ENCODE data around the gene OR5AN1.
"Not testable (repeated sequence)": the region's sequence is repeated elsewhere in the genome, so short reads cannot be mapped to it uniquely, and the experiment has no call there.

Gene OR5AN1

GRCh38 chr11:59358595-59358994 is at the start of gene OR5AN1:
Gene OR5AN1 (plus strand): TSS chr11:59358895. CDS start chr11:59364459, 5,564 bp downstream.
- no peak for DNase-seq

DNA sequence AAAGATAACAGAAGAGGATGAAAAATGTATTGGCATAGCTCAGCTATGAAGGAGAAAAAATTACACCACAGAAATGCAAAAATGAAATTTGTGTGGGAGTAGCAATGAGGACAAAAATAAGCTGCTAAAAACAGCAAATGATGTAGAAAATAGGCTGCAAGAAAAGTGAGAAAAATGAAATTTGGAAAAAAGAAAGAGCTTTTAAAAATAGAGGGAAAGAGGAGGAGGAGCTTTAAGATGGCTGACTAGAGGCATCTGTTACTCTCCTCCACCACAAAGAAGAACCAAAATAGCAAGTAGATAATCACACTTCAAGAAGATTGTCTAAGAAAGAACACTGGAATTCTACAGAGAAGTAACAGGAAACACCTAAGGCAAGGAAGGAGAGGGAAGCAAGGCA is 23.7 kb upstream of the OR5AN1 start:
- DNase-seq: no peak

- no peak for DNase-seq
These were observed 22.5 kb upstream of the OR5AN1 start for GRCh38 chr11:59336176-59336575.

DNA sequence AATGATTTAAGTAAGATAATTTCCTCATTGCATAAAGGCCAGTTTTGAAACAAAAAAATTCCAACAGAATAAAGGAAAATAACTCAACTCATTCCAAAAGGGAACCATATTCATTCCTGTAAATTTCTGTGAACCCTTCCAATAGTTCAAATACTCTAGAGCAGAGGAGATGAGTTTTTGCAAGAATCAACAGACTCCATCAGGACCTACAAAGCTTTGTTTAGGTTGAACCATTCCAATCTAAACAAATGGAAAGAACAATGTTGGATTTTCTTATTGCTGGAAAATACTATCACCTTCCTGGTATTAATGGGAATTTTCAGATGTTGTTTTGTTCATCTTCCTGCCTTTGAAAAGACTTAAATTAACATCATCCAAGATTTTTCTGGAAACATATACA is 21.8 kb upstream of the OR5AN1 start:
- DNase-seq: no peak

DNA sequence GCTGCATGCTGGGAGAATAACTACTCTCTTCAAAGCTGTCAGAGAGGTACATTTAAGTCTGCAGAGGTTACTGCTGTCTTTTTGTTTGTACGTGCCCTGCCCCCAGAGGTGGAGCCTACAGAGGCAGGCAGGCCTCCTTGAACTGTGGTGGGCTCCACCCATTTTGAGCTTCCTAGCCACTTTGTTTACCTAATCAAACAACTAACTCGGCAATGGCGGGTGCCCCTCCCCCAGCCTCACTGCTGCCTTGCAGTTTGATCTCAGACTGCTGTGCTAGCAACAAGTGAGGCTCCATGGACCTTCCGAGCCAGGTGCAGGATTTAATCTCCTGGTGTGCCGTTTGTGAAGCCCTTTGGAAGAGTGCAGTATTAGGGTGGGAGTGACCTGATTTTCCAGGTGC is 9.0 kb upstream of the OR5AN1 start:
- DNase-seq: not testable (repeated sequence)

- no peak for DNase-seq
These were observed 3.5 kb upstream of the OR5AN1 start for GRCh38 chr11:59355226-59355625.

DNA sequence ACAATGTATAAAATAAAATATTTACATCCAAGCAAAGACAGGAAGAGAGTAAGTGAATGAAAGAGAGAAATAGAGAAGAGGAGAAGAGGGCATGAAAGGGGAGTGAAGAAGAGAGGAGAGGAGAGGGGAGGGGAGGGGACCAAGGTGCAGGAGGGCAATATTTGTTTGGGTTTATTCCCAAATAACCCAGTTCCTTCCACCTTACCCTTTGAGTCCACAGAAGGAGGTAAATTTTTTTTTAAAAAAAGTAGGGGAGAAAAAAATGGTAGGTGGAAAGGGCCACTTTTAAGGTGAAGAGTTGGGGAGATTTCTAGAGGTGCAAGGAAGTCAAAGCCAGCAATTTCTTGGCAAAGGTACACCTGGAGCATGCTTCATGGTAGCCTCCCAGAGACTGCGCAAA is 2.1 kb upstream of the OR5AN1 start:
- DNase-seq: no peak

- DNase-seq: no peak
These were observed 675 bp upstream of the OR5AN1 start for GRCh38 chr11:59358020-59358419.

- no peak for DNase-seq
These were observed 6.7 kb downstream of the OR5AN1 start for GRCh38 chr11:59365232-59366018.

DNA sequence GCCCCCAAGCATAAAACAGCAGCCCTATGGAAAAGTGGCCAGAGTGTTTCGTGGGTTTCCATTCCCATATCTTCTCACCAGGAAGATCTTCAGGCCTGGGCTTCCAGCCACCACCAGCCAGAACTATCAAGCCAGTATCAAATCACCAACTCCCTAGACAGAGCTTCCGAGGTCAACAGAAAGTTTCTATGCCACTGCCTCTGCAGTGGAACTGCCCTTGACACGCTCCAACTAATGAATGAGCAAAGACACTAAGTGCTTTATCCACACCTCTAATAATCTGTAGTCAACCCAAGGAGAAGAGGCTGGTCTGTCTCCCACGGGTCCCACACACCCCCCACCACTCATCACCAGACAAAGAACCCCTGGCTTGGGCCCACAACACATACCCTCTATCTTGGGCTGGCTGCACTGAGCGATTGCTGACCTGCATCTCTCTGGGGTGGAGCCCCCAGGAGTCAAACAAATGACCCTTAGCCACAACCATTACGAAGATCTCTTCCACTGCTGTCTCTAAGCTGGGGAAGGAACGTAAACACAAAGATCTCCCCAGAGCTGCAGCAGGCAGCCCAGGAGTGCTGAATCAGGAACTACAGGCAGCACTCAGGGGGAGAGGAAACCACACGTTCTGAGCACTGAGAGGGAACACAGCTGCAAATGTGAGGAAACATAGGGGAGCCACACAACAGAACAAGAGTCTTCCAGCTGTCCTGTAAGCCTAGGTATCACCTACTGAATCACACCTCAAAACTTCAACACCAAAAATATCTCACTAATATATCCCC is 9.7 kb downstream of the OR5AN1 start:
- no peak for DNase-seq

- not testable (repeated sequence) for DNase-seq
These were observed 13.6 kb downstream of the OR5AN1 start for GRCh38 chr11:59372324-59372723.

DNA sequence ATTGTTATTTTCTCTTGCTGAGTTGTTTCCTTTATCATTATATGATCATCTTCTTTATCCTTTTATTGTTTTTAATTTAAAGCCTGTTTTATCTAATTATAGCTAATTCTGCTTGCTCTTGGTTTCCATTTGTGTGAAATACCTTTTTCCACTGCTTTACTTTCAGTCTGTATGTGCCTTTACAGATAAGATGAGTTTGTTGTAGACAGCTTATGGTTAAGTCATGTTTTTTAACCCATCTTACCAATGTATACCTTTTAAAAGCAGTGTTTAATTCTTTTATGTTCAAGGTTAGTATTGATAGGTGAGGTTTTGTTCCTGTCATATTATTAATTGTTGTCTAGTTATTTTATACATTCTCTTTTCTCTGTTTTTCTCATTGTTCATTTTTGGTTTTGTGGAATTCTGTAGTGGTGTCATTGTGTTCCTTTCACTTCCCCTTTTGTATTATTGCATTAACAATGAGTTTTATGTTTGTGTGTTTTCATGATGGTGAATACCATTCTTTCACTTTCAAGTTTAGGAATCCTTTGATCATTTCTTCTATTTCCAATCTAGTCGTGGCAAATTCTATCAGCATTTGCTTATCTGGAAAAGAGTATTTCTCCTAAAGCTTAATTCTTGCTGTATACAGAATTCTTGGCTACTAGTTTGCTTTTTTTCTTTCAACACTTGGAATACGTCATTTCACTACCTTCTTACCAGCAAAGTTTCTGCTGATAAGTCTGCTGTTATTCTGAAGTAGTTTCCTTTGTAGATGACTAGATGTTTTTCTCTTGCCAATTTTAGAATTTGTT is 21.8 kb downstream of the OR5AN1 start:
- DNase-seq: no peak

DNA sequence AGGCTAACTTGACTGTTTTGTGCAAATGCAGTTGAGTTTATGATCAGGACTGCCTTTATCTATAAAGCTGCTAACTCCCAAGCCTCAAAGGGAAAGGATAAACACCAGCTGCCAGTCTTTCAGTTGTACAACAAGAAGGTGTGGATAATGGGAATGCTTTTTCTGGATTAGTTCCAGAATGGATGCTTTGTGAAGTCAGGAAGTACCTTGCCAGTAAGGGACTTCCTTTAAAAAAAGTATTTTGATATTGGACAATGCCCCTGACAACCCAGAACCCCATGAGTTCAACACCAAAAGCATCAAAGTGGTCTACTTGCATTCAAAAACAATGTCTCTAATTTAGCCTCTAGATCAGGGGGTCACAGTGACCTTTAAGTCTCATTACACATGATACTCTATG is 35.5 kb downstream of the OR5AN1 start:
- no peak for DNase-seq

GRCh38 chr11:59400461-59401261 is 42.0 kb downstream of the OR5AN1 start:
- no peak for DNase-seq

- no peak for DNase-seq
These were observed 42.5 kb downstream of the OR5AN1 start for GRCh38 chr11:59401262-59401552.

- DNase-seq: no peak
These were observed 44.9 kb downstream of the OR5AN1 start for GRCh38 chr11:59403546-59403945.

GRCh38 chr11:59413646-59414045 is 55.0 kb downstream of the OR5AN1 start:
- DNase-seq: no peak

DNA sequence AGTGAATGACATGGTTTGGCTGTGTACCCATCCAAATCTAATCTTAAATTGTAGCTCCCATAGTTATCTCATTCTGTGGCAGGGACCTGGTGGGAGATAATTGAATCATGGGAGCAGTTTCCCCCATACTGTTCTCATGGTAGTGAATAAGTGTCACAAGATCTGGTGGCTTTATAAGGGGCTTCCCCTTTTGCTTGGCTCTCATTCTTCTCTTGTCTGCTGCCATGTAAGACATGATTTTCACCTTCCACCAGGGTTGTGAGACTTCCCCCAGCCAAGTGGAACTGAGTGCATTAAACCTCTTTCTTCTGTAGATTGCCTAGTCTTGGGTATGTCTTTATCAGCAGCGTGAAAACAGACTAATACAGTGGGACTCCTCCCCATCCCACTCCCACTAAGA is 56.4 kb downstream of the OR5AN1 start:
- DNase-seq: no peak

DNA sequence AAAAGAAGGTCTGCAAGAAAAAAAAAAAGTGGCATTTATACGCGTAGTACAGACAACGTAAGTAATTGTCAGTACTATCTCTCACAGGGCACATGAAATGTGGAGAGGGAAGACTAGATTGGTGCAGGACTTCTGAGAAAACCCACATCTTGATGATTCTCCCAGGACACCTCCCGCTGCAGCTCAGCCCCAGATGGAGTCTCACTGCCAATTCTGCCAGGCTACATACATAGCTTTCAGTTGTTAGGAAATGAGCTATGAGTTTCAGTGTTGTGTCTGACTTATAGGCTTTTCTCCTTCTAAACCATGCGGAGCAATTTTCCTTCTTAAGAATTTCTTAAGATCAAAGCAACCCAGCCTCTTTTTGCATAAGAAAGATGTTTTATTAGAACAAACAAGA is 57.9 kb downstream of the OR5AN1 start:
- DNase-seq: no peak

DNA sequence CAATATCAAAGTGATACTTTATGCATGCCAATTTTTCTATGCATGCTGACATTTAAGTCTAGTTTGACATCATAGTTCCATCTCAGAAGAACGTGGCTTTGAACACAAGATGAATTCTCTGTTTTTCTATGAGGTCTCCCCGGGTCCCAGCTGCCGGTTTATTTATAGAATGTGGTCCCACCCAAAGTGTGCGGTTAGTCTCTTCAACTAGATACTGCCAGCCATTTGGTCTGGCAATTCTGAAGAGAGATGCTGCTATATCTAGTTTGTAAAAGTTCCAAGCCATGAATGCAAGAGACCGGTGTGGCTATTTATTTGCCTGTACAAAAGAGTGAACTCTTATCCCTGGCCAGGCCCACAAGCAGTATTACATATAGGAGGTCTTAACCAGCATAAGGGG is 58.3 kb downstream of the OR5AN1 start:
- no peak for DNase-seq

DNA sequence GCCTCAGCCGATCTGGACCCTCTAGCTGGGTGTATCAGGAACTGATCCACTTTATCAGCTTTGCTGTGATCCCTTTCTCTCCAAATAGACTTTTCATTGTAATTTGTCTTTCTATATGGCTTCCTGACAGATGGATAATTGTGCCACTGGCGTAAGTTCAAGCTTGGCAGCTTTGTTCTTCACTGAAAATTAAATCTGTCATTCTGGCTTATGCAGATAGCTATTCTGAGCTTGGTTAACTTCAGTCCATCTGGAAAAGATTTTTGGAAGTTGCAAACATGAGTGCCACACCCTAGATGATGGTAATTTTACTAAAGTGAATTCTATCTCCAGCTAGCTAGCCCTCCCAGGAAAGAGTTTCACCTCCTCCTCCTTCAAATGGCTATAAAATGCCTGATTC is 59.5 kb downstream of the OR5AN1 start:
- no peak for DNase-seq

Measured in NCI-H146 (cell line).